IMR-90 (cell line): ENCODE results near the gene VPS26B. TPM values are rescaled to one million over a fixed set of nuclear protein-coding genes. Genes with fewer than 3 reads are reported as not detected.

Source experiments
- ATAC-seq: fragments of 200-7000 bp; cut with Tn5 transposase; 2 replicates; pipeline ENCODE4 v1.9.1; 2020; ENCODE audit warnings: low read depth, mild to moderate bottlenecking, moderate library complexity
- BruUV-seq: library from RNA; stranded (reverse); fragments of 400-500 nt; replicated peaks from 2 replicates; lab custom pipeline; 2021; lab: Mats Ljungman, UMichigan
- CTCF ChIA-PET: fragments of 300-600 bp; formaldehyde crosslinking; extraction: SDS; loops from one replicate; lab custom pipeline; 2021; ENCODE audit warnings: antibody characterized with exemption; lab: Yijun Ruan, JAX
- POLR2A ChIA-PET: fragments of 300-600 bp; sonication (Branson Sonifier 250); formaldehyde crosslinking; loops from one replicate; lab custom pipeline; 2022; ENCODE audit warnings: antibody characterized with exemption; ENCODE audit not compliant: unreplicated experiment; lab: Charles Lee
- DNase-seq: peaks from one replicate; pipeline ENCODE4 v3.0.0; 2013
- H2AFZ ChIP-seq: replicated peaks from 2 replicates; pipeline ENCODE3; 2013; ENCODE audit warnings: low read length, mild to moderate bottlenecking; ENCODE audit not compliant: poor library complexity
- H2AK5ac ChIP-seq: 2 replicates; pipeline ENCODE4 v1.6.1; 2013; ENCODE audit warnings: low read depth, low read length, inconsistent platforms
- H2AK9ac ChIP-seq: replicated peaks from 2 replicates; pipeline ENCODE3; 2013; ENCODE audit warnings: mild to moderate bottlenecking, low read depth, low read length, moderate library complexity; ENCODE audit not compliant: poor library complexity
- H2BK120ac ChIP-seq: 2 replicates; pipeline ENCODE4 v1.6.1; 2013; ENCODE audit warnings: low read depth, low read length, inconsistent platforms
- H2BK15ac ChIP-seq: 3 replicates; pipeline ENCODE4 v1.6.1; 2013; ENCODE audit warnings: low read depth, low read length, inconsistent platforms
- H2BK20ac ChIP-seq: 2 replicates; pipeline ENCODE4 v1.6.1; 2013; ENCODE audit warnings: low read depth, mild to moderate bottlenecking, inconsistent platforms, low read length, moderate library complexity
- H2BK5ac ChIP-seq: 2 replicates; pipeline ENCODE4 v1.6.1; 2013; ENCODE audit warnings: mild to moderate bottlenecking, low read depth, low read length, inconsistent platforms; ENCODE audit not compliant: poor library complexity, severe bottlenecking
- H3K14ac ChIP-seq: replicated peaks from 2 replicates; pipeline ENCODE4 v1.6.1; 2013; ENCODE audit warnings: low read depth, low read length, inconsistent platforms
- H3K18ac ChIP-seq: 2 replicates; pipeline ENCODE4 v1.6.1; 2013; ENCODE audit warnings: low read depth, low read length, control low read depth
- H3K23ac ChIP-seq: 2 replicates; pipeline ENCODE4 v1.6.1; 2013; ENCODE audit warnings: low read depth, low read length, inconsistent platforms
- H3K27ac ChIP-seq: 2 replicates; pipeline ENCODE4 v1.5.1; 2013; ENCODE audit warnings: mild to moderate bottlenecking, control low read depth, low read length; ENCODE audit not compliant: insufficient read depth
- H3K27me3 ChIP-seq: 2 replicates; pipeline ENCODE4 v1.6.1; 2013; ENCODE audit warnings: low read length; ENCODE audit not compliant: control insufficient read depth, insufficient read depth
- H3K36me3 ChIP-seq: 2 replicates; pipeline ENCODE4 v1.6.1; 2013; ENCODE audit warnings: low read length, mixed read lengths; ENCODE audit not compliant: control insufficient read depth, insufficient read depth
- H3K4ac ChIP-seq: 2 replicates; pipeline ENCODE4 v1.6.1; 2013; ENCODE audit warnings: low read depth, low read length, inconsistent platforms
- H3K4me1 ChIP-seq: 2 replicates; pipeline ENCODE4 v1.6.1; 2013; ENCODE audit warnings: low read length, mixed read lengths; ENCODE audit not compliant: control insufficient read depth, insufficient read depth
- H3K4me2 ChIP-seq: 2 replicates; pipeline ENCODE4 v1.6.1; 2013; ENCODE audit warnings: low read depth, mild to moderate bottlenecking, control low read depth, low read length, moderate library complexity
- H3K4me3 ChIP-seq: 2 replicates; pipeline ENCODE4 v1.5.1; 2013; ENCODE audit warnings: low read depth, mild to moderate bottlenecking, control low read depth, low read length, moderate library complexity; ENCODE audit not compliant: insufficient read depth
- H3K56ac ChIP-seq: 2 replicates; pipeline ENCODE4 v1.6.1; 2013; ENCODE audit warnings: low read length, inconsistent platforms; ENCODE audit not compliant: insufficient read depth; ENCODE audit errors: extremely low read depth
- H3K79me1 ChIP-seq, 2 experiments: 2 replicates each; pipeline ENCODE4 v1.6.1; 2013; ENCODE audit warnings: low read length in 2 of 2, inconsistent platforms in 1 of 2, low read depth in 1 of 2
- H3K9ac ChIP-seq: 2 replicates; pipeline ENCODE4 v1.6.1; 2013; ENCODE audit warnings: low read depth, low read length, control low read depth
- H3K9me1 ChIP-seq: 2 replicates; pipeline ENCODE4 v1.6.1; 2013; ENCODE audit warnings: low read length, inconsistent platforms; ENCODE audit not compliant: insufficient read depth
- H3K9me3 ChIP-seq: 2 replicates; pipeline ENCODE4 v1.6.1; 2013; ENCODE audit warnings: low read length; ENCODE audit not compliant: control insufficient read depth, insufficient read depth
- H4K20me1 ChIP-seq: 2 replicates; pipeline ENCODE4 v1.6.1; 2013; ENCODE audit warnings: low read length, inconsistent platforms; ENCODE audit not compliant: insufficient read depth
- H4K5ac ChIP-seq: 2 replicates; pipeline ENCODE4 v1.6.1; 2013; ENCODE audit warnings: mild to moderate bottlenecking, low read depth, low read length, control low read depth
- H4K8ac ChIP-seq, 2 experiments: 2 replicates each; pipeline ENCODE4 v1.6.1; 2013; ENCODE audit warnings: low read depth in 2 of 2, low read length in 2 of 2, control low read depth in 1 of 2, inconsistent platforms in 1 of 2
- H4K91ac ChIP-seq: 2 replicates; pipeline ENCODE4 v1.6.1; 2013; ENCODE audit warnings: low read depth, low read length, inconsistent platforms; ENCODE audit not compliant: insufficient read depth
- BHLHE40 ChIP-seq: fragments of 150-350 bp; IDR thresholded peaks from 2 replicates; pipeline ENCODE4 v1.6.1; 2016; ENCODE audit warnings: mild to moderate bottlenecking, low read depth, low read length
- CEBPB ChIP-seq: IDR thresholded peaks from 2 replicates; pipeline ENCODE4 v1.6.1; 2012; ENCODE audit warnings: low read depth, low read length, improper control_type of control experiment
- CHD1 ChIP-seq: IDR thresholded peaks from 2 replicates; pipeline ENCODE4 v1.6.1; 2012; ENCODE audit warnings: low read depth, low read length, improper control_type of control experiment
- CTCF ChIP-seq: conservative IDR thresholded peaks from 2 replicates; pipeline ENCODE4 v1.5.1; 2012; ENCODE audit warnings: mild to moderate bottlenecking, low read depth, low read length, improper control_type of control experiment
- ELK1 ChIP-seq: fragments of 150-350 bp; IDR thresholded peaks from 2 replicates; pipeline ENCODE4 v1.6.1; 2016; ENCODE audit warnings: low read depth, mild to moderate bottlenecking, low read length, moderate library complexity, borderline replicate concordance
- FOS ChIP-seq: fragments of 150-350 bp; IDR thresholded peaks from 2 replicates; pipeline ENCODE4 v1.6.1; 2016; ENCODE audit warnings: low read depth, low read length
- MAFK ChIP-seq: IDR thresholded peaks from 2 replicates; pipeline ENCODE4 v1.6.1; 2012; ENCODE audit warnings: low read depth, low read length, improper control_type of control experiment
- MAZ ChIP-seq: IDR thresholded peaks from 2 replicates; pipeline ENCODE4 v1.6.1; 2012; ENCODE audit warnings: low read depth, mild to moderate bottlenecking, low read length, improper control_type of control experiment, moderate library complexity, borderline replicate concordance
- MXI1 ChIP-seq: IDR thresholded peaks from 2 replicates; pipeline ENCODE4 v1.6.1; 2012; ENCODE audit warnings: low read depth, mild to moderate bottlenecking, low read length, moderate library complexity, borderline replicate concordance
- NFE2L2 ChIP-seq: fragments of 150-350 bp; IDR thresholded peaks from 2 replicates; pipeline ENCODE4 v1.6.1; 2016; ENCODE audit warnings: low read depth, mild to moderate bottlenecking, low read length
- POLR2A ChIP-seq: IDR thresholded peaks from 2 replicates; pipeline ENCODE4 v1.6.1; 2012; ENCODE audit warnings: mild to moderate bottlenecking, low read depth, low read length
- RAD21 ChIP-seq: IDR thresholded peaks from 2 replicates; pipeline ENCODE4 v1.6.1; 2012; ENCODE audit warnings: low read length, improper control_type of control experiment
- RCOR1 ChIP-seq: IDR thresholded peaks from 2 replicates; pipeline ENCODE4 v1.6.1; 2012; ENCODE audit warnings: mild to moderate bottlenecking, low read length, improper control_type of control experiment; ENCODE audit not compliant: insufficient replicate concordance
- RFX5 ChIP-seq: IDR thresholded peaks from 2 replicates; pipeline ENCODE4 v1.8.0; 2012; ENCODE audit warnings: low read depth, mild to moderate bottlenecking, low read length, moderate library complexity
- SMC3 ChIP-seq: fragments of 150-350 bp; IDR thresholded peaks from 2 replicates; pipeline ENCODE4 v1.6.1; 2016; ENCODE audit warnings: low read depth, mild to moderate bottlenecking, antibody characterized with exemption, low read length, moderate library complexity
- USF2 ChIP-seq: fragments of 150-350 bp; IDR thresholded peaks from 2 replicates; pipeline ENCODE4 v1.6.1; 2017; ENCODE audit warnings: mild to moderate bottlenecking, antibody characterized with exemption, low read length, low read depth
- WGBS, 2 experiments: methylation state at CpG; one replicate each; pipeline versions ENCODE4 v1.1.5 to v1.1.7; 2013; ENCODE audit warnings: missing lambda C conversion rate in 2 of 2; ENCODE audit not compliant: insufficient read length in 1 of 2; ENCODE audit errors: extremely low coverage in 2 of 2; 5-methylcytosine and 5-hydroxymethylcytosine counted together
- dilution Hi-C: fragments of 300-500 bp; cut with HindIII; formaldehyde crosslinking; loops from one replicate; pipeline ENCODE4 v1.14.3; 2018; ENCODE audit warnings: low sequenced_read_pairs; ENCODE audit not compliant: unreplicated experiment
- in situ Hi-C: fragments of 300-500 bp; cut with MboI; formaldehyde crosslinking; loops from 3 replicates; pipeline ENCODE4 v1.14.3; 2019; ENCODE audit warnings: low sequenced_read_pairs, inconsistent platforms, mixed read lengths
- intact Hi-C: fragments of 100-400 bp; cut with micrococcal nuclease; formaldehyde crosslinking; loops from 2 replicates; pipeline ENCODE4 v1.10.0; 2022
- polyA plus RNA-seq, 3 experiments: library from polyadenylated mRNA; depleted of rRNA; stranded (reverse); fragments of >200 nt; gene quantifications; 2 replicates each; pipeline ENCODE4 v1.2.3, GENCODE V29; 2012; ENCODE audit warnings: low replicate concordance in 1 of 3
- total RNA-seq: library from RNA; depleted of rRNA; stranded (reverse); fragments of >200 nt; gene quantifications from 2 replicates; pipeline ENCODE4 v1.2.3, GENCODE V29; 2012

The VPS26B gene
- total and polyA plus RNA-seq, 2 of the 4 experiments (the other 2 are of a cell fraction) = 41.6 to 51.1 TPM

- no TSS peak for BruUV-seq
- dilution Hi-C loops (no loop called here), intact Hi-C loops (no loop called here), in situ Hi-C loops (no loop called here)
- no peak overlapping the region for H4K8ac ChIP-seq
- no peaks in the 10 kb centered on the region for H3K79me1 ChIP-seq
- H3K4ac ChIP-seq = no peak overlapping the region
- no peak overlapping the region for H2AK5ac ChIP-seq
- DNase-seq (no peak), ATAC-seq (peak; percentile 68)
- CTCF ChIA-PET = no interaction called here
- no peak overlapping the region; the same call in 1 of the 2 replicates for H2BK20ac ChIP-seq
- WGBS, 2 experiments = no CpG with 5 or more reads among the region's 5 CpGs
- no peak overlapping the region for H3K4me3 ChIP-seq
- no peak overlapping the region for H3K56ac ChIP-seq
- peaks cover 16% of the 10 kb centered on the region for H3K36me3 ChIP-seq
- H2AFZ ChIP-seq = no peak overlapping the region
- POLR2A ChIA-PET = no interaction called here
- H3K9me3 ChIP-seq = no peaks in the 10 kb centered on the region
- H4K5ac ChIP-seq = no peak overlapping the region; the same call in 1 of the 2 replicates
- no peak overlapping the region for H2BK120ac ChIP-seq
- no peak overlapping the region for H2BK5ac ChIP-seq
- no peak overlapping the region; the same call in 1 of the 2 replicates for H3K27ac ChIP-seq
- H3K9me1 ChIP-seq = no peaks in the 10 kb centered on the region; the same call in 1 of the 2 replicates
- peaks cover 4% of the 10 kb centered on the region; the same call in 1 of the 2 replicates for H3K4me1 ChIP-seq
- H3K18ac ChIP-seq = no peak overlapping the region
- H3K14ac ChIP-seq = no peak overlapping the region
- no peak overlapping the region for H3K23ac ChIP-seq
- H2BK15ac ChIP-seq = no peak overlapping the region
- no peak overlapping the region for H2AK9ac ChIP-seq
- no peak overlapping the region for H3K9ac ChIP-seq
- TF ChIP-seq RFX5 (no peak), MXI1 (no peak), CHD1 (no peak), RAD21 (no peak), POLR2A (no peak), MAFK (no peak), USF2 (no peak), ELK1 (no peak), FOS (no peak), BHLHE40 (no peak), MAZ (no peak), CEBPB (no peak), RCOR1 (no peak), SMC3 (no peak), NFE2L2 (no peak), CTCF (no peak)
- H3K4me2 ChIP-seq = no peak overlapping the region
- no peak overlapping the region for H4K91ac ChIP-seq
- no peaks in the 10 kb centered on the region for H4K20me1 ChIP-seq
- H3K27me3 ChIP-seq = no peaks in the 10 kb centered on the region
Observed at GRCh38 chr11:134178032-134178674, 46.3 kb upstream of the VPS26B start.
